Measurements from ENCODE around the gene PIP4K2A.

DNA sequence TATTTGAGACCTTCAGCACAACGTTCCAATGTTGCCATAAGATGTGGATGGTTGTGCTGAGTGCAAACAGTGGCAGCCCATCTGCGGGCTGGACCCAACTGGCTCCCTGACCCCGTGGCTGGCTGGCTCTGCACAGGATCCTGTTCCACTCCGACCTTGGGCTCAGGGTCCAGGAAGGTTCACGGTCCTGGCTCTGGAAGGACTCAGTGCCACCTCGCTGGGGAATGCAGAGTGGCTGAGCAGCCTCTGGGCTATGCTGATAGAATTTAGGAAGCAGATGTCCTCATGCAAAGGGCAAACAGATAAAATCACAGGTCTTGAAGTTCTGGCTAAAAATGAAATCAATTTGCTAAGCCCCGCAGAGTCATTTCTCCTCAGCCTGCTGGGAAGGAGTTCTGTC lies 171.6 kb downstream of the PIP4K2A start:
- TF ChIP-seq CTCF (IDR thresholded peaks at IDR 0.05; ENCODE audit: control extremely low read depth in 1 of 3, insufficient read depth in 1 of 3, low read depth in 1 of 3, low read length in 3 of 3) (no peak), EZH2 (IDR thresholded peaks at IDR 0.05; ENCODE audit: low read depth, low read length, severe bottlenecking) (no peak), RBBP5 (IDR thresholded peaks at IDR 0.05; ENCODE audit: borderline replicate concordance, low read depth, low read length) (no peak), MAFK (IDR thresholded peaks at IDR 0.05; ENCODE audit: low read depth, low read length) (no peak), SIN3A (conservative IDR thresholded peaks at IDR 0.05 in 1 of 2, IDR thresholded peaks at IDR 0.05 in 1 of 2; ENCODE audit: low read depth in 1 of 2, low read length in 2 of 2) (no peak), TAF1 (IDR thresholded peaks at IDR 0.05; ENCODE audit: low read depth, low read length) (no peak), NRF1 (IDR thresholded peaks at IDR 0.05; ENCODE audit: low read depth, low read length) (no peak), RNF2 (IDR thresholded peaks at IDR 0.05; ENCODE audit: borderline replicate concordance, low read depth, low read length, missing control alignments, poor library complexity, severe bottlenecking) (no peak), GTF2F1 (IDR thresholded peaks at IDR 0.05; ENCODE audit: borderline replicate concordance, low read depth, low read length) (no peak), RFX5 (IDR thresholded peaks at IDR 0.05; ENCODE audit: borderline replicate concordance, low read depth, low read length) (no peak)

All from H1 (cell line).